ENCODE results near the gene PDCD4.

DNA sequence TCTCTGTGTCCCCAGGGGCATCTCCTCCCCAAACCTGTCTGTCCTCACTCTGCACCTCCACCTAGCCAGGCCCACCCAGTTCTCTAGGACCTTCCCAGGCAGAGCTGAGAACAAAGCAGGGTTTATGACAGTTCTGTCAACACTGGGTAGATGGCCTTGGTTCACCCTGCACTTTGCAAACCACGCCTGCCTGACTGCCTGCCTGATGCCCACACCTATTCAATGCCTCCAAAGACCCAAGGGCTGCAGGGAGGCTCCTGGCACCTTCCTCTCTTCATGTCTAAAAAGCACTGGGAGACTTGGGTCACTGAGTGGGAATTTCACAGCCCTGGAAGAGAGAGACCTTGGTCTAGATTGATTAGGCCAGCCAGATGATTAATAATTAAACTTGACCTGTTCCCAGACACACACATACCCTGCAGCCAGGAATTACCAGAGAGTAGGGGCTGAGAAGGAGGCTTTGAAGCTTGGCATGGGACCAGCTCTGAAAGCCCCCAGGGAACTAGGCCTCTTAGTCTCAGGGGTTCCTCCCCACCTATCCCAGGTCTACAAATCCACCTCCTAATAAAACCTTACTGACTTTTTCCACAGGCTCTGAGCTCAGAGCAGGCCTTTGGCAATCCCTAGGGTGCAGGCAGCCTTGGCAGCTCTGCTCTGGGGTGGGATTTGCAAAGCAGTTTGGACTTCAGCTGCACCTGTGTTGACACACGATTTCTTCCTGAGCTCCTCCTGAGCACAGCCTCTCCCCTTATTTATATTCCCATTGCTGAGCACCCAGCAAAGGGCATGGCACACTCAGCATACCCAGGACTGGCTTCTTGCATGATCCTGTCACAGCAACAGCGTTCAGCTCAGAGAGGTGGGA is 25.7 kb upstream of the PDCD4 start:
- TF ChIP-seq EZH2 (optimal IDR thresholded peaks at IDR 0.05; ENCODE audit: low read depth, low read length) = no peak
- TF ChIP-seq, protein P1, sequence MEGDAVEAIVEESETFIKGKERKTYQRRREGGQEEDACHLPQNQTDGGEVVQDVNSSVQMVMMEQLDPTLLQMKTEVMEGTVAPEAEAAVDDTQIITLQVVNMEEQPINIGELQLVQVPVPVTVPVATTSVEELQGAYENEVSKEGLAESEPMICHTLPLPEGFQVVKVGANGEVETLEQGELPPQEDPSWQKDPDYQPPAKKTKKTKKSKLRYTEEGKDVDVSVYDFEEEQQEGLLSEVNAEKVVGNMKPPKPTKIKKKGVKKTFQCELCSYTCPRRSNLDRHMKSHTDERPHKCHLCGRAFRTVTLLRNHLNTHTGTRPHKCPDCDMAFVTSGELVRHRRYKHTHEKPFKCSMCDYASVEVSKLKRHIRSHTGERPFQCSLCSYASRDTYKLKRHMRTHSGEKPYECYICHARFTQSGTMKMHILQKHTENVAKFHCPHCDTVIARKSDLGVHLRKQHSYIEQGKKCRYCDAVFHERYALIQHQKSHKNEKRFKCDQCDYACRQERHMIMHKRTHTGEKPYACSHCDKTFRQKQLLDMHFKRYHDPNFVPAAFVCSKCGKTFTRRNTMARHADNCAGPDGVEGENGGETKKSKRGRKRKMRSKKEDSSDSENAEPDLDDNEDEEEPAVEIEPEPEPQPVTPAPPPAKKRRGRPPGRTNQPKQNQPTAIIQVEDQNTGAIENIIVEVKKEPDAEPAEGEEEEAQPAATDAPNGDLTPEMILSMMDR (IDR thresholded peaks at IDR 0.05; ENCODE audit: low read length) = no peak

Measured in MM.1S (cell line).